ENCODE measurements around the gene EDN3.

DNA sequence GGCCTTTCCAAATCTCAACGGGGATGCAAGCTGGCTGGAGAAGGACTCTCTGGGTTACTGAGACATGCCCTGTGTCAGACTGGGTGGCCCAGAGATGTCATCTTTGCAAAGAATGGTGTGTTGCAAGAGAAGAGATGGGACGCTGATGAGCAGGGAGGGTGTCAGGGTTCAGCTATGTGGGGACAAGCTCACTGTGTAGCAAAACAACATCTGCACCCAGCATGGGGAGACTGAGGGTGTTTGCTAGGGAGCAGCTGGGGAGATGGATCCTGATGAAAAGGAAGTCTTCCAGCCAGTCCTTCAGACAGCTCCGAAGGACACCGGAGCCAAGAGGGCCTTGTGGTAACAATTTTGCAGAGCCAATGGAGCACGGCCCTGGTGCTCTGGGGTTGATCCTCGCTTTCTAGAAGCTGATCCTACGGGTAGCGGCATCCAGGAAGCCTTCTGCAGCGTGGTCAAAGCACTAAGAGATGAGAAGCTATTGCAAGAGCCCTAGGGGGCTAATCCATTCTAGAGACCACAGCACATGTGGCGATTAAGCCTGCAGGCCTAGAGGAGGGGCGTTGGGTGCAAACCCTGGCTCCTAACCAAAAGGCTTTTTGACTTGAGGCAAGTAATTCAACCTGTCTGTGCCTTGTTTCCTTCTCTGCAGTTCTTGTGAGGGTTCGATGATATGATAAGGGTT lies 39.9 kb downstream of the EDN3 start:
- no peak for TF ChIP-seq POLR2A (IDR thresholded peaks at IDR 0.05)
- TF ChIP-seq, protein P1, sequence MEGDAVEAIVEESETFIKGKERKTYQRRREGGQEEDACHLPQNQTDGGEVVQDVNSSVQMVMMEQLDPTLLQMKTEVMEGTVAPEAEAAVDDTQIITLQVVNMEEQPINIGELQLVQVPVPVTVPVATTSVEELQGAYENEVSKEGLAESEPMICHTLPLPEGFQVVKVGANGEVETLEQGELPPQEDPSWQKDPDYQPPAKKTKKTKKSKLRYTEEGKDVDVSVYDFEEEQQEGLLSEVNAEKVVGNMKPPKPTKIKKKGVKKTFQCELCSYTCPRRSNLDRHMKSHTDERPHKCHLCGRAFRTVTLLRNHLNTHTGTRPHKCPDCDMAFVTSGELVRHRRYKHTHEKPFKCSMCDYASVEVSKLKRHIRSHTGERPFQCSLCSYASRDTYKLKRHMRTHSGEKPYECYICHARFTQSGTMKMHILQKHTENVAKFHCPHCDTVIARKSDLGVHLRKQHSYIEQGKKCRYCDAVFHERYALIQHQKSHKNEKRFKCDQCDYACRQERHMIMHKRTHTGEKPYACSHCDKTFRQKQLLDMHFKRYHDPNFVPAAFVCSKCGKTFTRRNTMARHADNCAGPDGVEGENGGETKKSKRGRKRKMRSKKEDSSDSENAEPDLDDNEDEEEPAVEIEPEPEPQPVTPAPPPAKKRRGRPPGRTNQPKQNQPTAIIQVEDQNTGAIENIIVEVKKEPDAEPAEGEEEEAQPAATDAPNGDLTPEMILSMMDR (IDR thresholded peaks at IDR 0.05), result no peak
- no peak for TF ChIP-seq POLR2AphosphoS5 (IDR thresholded peaks at IDR 0.05)
- TF ChIP-seq EP300 (IDR thresholded peaks at IDR 0.05), result no peak

Measured in gastroesophageal sphincter (tissue), 3 donors.